GM23338 (cell line): ENCODE results near the gene OR2AJ1. TPM values are rescaled to one million over a fixed set of nuclear protein-coding genes. Genes with fewer than 3 reads are reported as not detected.

ENCODE experiments used
- ATAC-seq: fragments of 200-7000 bp; cut with Tn5 transposase; 3 replicates; pipeline ENCODE4 v1.9.1; 2020
- DNase-seq: peaks from one replicate; pipeline ENCODE4 v3.0.0-alpha.2; 2015; ENCODE audit warnings: low spot score
- H2AFZ ChIP-seq: fragments of 200-600 bp; sonication (generic); 2 replicates; pipeline ENCODE4 v1.8.0; 2016; ENCODE audit warnings: antibody characterized with exemption, mild to moderate bottlenecking, moderate library complexity
- H3F3A ChIP-seq: fragments of 200-600 bp; sonication (generic); replicated peaks from 2 replicates; pipeline ENCODE4 v1.8.0; 2017; ENCODE audit warnings: antibody characterized with exemption, mixed run types, low read depth
- H3K27ac ChIP-seq: fragments of 200-600 bp; sonication (generic); 2 replicates; pipeline ENCODE4 v1.6.1; 2016; ENCODE audit warnings: low read depth
- H3K27me3 ChIP-seq: fragments of 200-600 bp; sonication (generic); 2 replicates; pipeline ENCODE4 v1.8.0; 2016; ENCODE audit warnings: mild to moderate bottlenecking, mixed run types, moderate library complexity; ENCODE audit not compliant: insufficient read depth
- H3K36me3 ChIP-seq: fragments of 200-600 bp; sonication (generic); 2 replicates; pipeline ENCODE4 v1.8.0; 2016; ENCODE audit warnings: mild to moderate bottlenecking; ENCODE audit not compliant: insufficient read depth
- H3K4me1 ChIP-seq: fragments of 200-600 bp; sonication (generic); 2 replicates; pipeline ENCODE4 v1.8.0; 2016; ENCODE audit warnings: mild to moderate bottlenecking, moderate library complexity; ENCODE audit not compliant: insufficient read depth
- H3K4me2 ChIP-seq: fragments of 200-600 bp; sonication (generic); 2 replicates; pipeline ENCODE4 v1.7.1; 2017; ENCODE audit warnings: mixed run types
- H3K4me3 ChIP-seq: fragments of 200-600 bp; sonication (generic); 2 replicates; pipeline ENCODE4 v1.6.1; 2016; ENCODE audit warnings: mixed run types
- H3K79me2 ChIP-seq: fragments of 200-600 bp; sonication (generic); replicated peaks from 2 replicates; pipeline ENCODE4 v1.8.0; 2017; ENCODE audit warnings: mild to moderate bottlenecking; ENCODE audit not compliant: insufficient read depth
- H3K9me2 ChIP-seq: fragments of 200-600 bp; sonication (generic); 2 replicates; pipeline ENCODE4 v1.8.0; 2017; ENCODE audit not compliant: insufficient read depth
- H4K20me1 ChIP-seq: fragments of 200-600 bp; sonication (generic); replicated peaks from 2 replicates; pipeline ENCODE4 v1.8.0; 2017; ENCODE audit warnings: mild to moderate bottlenecking; ENCODE audit not compliant: insufficient read depth
- H3K27ac Mint-ChIP-seq: 2 replicates; pipeline ENCODE4 v1.8.0; 2020; ENCODE audit warnings: inconsistent platforms, mild to moderate bottlenecking, moderate library complexity, mixed read lengths
- H3K27me3 Mint-ChIP-seq: 3 replicates; pipeline ENCODE4 v1.8.0; 2022; ENCODE audit warnings: low read depth, mild to moderate bottlenecking, moderate library complexity, mixed read lengths, inconsistent platforms; ENCODE audit not compliant: insufficient read depth, poor library complexity
- H3K36me3 Mint-ChIP-seq: 3 replicates; pipeline ENCODE4 v1.8.0; 2021; ENCODE audit warnings: low read depth, mild to moderate bottlenecking, inconsistent platforms, moderate library complexity, mixed read lengths
- H3K4me1 Mint-ChIP-seq: 3 replicates; pipeline ENCODE4 v1.8.0; 2020; ENCODE audit warnings: mild to moderate bottlenecking, inconsistent platforms, mixed read lengths
- H3K4me3 Mint-ChIP-seq: 3 replicates; pipeline ENCODE4 v1.8.0; 2021; ENCODE audit warnings: moderate library complexity, mild to moderate bottlenecking, inconsistent platforms, mixed read lengths
- H3K9me3 Mint-ChIP-seq: 3 replicates; pipeline ENCODE4 v1.8.0; 2020; ENCODE audit warnings: moderate library complexity, mild to moderate bottlenecking, inconsistent platforms, mixed read lengths
- CREB1 ChIP-seq: fragments of 250-450 bp; sonication (Bioruptor Pico); IDR thresholded peaks from 2 replicates; pipeline ENCODE4 v1.5.0; 2020; ENCODE audit warnings: low read depth, mild to moderate bottlenecking, moderate library complexity
- EZH2 ChIP-seq: fragments of 200-600 bp; sonication (generic); IDR thresholded peaks from one replicate; pipeline ENCODE4 v1.8.0; 2017; ENCODE audit warnings: antibody characterized with exemption, mild to moderate bottlenecking, low read depth; ENCODE audit not compliant: unreplicated experiment
- EZH2phosphoT487 ChIP-seq: fragments of 200-600 bp; sonication (generic); IDR thresholded peaks from one replicate; pipeline ENCODE4 v1.8.1; 2018; ENCODE audit warnings: antibody characterized with exemption; ENCODE audit not compliant: unreplicated experiment
- JUNB ChIP-seq: IDR thresholded peaks from one replicate; pipeline ENCODE4 v1.6.1; 2016; ENCODE audit warnings: antibody characterized with exemption; ENCODE audit not compliant: unreplicated experiment
- NANOG ChIP-seq: IDR thresholded peaks from 2 replicates; pipeline ENCODE4 v1.6.1; 2016; ENCODE audit warnings: antibody characterized with exemption, borderline replicate concordance
- POLR2AphosphoS5 ChIP-seq: IDR thresholded peaks from 2 replicates; pipeline ENCODE4 v1.6.1; 2016; ENCODE audit warnings: antibody characterized with exemption, low read depth
- ZNF331 ChIP-seq: fragments of 250-450 bp; sonication (Bioruptor Pico); IDR thresholded peaks from 2 replicates; pipeline ENCODE4 v1.5.0; 2020; ENCODE audit warnings: low read depth, mild to moderate bottlenecking, moderate library complexity
- polyA plus RNA-seq: library from polyadenylated mRNA; unstranded; fragments of >200 nt; fragmentation: Nextera tagmentation; extraction: Ambion mirVana; gene quantifications from 2 replicates; pipeline ENCODE4 v1.2.1, GENCODE V29; 2016
- total RNA-seq: library from RNA; depleted of rRNA; stranded (reverse); fragments of >200 nt; shearing (Covaris generic); gene quantifications from 2 replicates; pipeline ENCODE4 v1.2.3, GENCODE V29; 2014
- TF ChIP-seq, protein P1 (sequence below), 2 experiments: fragments of 200-600 bp in 1 of 2; sonication (generic) in 1 of 2; conservative IDR thresholded peaks; 2 replicates each; pipeline versions ENCODE4 v1.5.1 to v1.6.1; 2016 to 2017; ENCODE audit warnings: antibody characterized with exemption in 2 of 2, low read depth in 2 of 2, mild to moderate bottlenecking in 2 of 2, moderate library complexity in 1 of 2
- TF ChIP-seq, protein P2 (sequence below): fragments of 250-450 bp; sonication (Bioruptor Pico); IDR thresholded peaks from 2 replicates; pipeline ENCODE4 v1.5.0; 2020; ENCODE audit warnings: mild to moderate bottlenecking, moderate library complexity
- TF ChIP-seq, protein P3 (sequence below): IDR thresholded peaks from one replicate; pipeline ENCODE4 v1.6.1; 2018; ENCODE audit warnings: antibody characterized with exemption; ENCODE audit not compliant: unreplicated experiment

Gene OR2AJ1
- total and polyA plus RNA-seq, 2 experiments from 2014 or later, result not detected

DNA sequence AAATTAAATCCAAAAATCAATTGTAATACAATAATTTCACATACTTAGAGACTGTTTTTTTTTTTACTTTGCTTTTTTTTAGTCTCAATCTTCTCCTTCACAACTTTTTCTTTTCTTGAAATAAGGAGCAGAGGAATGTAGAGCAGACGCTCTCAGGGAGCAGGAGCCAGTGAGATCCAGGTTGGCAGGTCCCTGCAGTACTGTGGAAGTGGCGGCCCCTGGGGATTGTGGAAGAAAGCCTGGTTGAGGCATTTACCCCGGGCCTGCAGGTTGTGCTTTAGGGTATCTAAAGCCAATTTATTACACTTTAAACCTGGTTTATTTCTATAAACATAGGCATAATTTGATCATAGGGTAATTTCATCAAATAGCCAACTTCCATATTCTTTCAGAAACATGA, 748 bp upstream of the OR2AJ1 start:
- Histone ChIP-seq H3K27ac (no peak overlapping the region), H3K4me3 (no peak overlapping the region), H3K36me3 (no peaks in the 10 kb centered on the region), H3K4me1 (no peaks in the 10 kb centered on the region), H4K20me1 (no peaks in the 10 kb centered on the region), H3K4me2 (no peak overlapping the region), H2AFZ (no peak overlapping the region), H3F3A (no peaks in the 10 kb centered on the region), H3K27me3 (no peaks in the 10 kb centered on the region), H3K9me2 (no peaks in the 10 kb centered on the region), H3K79me2 (no peaks in the 10 kb centered on the region)
- Mint-ChIP-seq H3K27ac (no peak overlapping the region), H3K9me3 (peaks cover 65% of the 10 kb centered on the region), H3K4me1 (no peaks in the 10 kb centered on the region), H3K27me3 (no peaks in the 10 kb centered on the region), H3K4me3 (no peak overlapping the region), H3K36me3 (no peaks in the 10 kb centered on the region)
- peak; percentile 62; the same call in 2 of the 3 replicates for ATAC-seq
- TF ChIP-seq, protein P1, sequence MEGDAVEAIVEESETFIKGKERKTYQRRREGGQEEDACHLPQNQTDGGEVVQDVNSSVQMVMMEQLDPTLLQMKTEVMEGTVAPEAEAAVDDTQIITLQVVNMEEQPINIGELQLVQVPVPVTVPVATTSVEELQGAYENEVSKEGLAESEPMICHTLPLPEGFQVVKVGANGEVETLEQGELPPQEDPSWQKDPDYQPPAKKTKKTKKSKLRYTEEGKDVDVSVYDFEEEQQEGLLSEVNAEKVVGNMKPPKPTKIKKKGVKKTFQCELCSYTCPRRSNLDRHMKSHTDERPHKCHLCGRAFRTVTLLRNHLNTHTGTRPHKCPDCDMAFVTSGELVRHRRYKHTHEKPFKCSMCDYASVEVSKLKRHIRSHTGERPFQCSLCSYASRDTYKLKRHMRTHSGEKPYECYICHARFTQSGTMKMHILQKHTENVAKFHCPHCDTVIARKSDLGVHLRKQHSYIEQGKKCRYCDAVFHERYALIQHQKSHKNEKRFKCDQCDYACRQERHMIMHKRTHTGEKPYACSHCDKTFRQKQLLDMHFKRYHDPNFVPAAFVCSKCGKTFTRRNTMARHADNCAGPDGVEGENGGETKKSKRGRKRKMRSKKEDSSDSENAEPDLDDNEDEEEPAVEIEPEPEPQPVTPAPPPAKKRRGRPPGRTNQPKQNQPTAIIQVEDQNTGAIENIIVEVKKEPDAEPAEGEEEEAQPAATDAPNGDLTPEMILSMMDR (conservative IDR thresholded peaks at IDR 0.05; ENCODE audit: low read depth in 2 of 2), result peak; percentile 32 to 65
- TF ChIP-seq EZH2phosphoT487, result no peak
- DNase-seq, result peak; percentile 57

DNA sequence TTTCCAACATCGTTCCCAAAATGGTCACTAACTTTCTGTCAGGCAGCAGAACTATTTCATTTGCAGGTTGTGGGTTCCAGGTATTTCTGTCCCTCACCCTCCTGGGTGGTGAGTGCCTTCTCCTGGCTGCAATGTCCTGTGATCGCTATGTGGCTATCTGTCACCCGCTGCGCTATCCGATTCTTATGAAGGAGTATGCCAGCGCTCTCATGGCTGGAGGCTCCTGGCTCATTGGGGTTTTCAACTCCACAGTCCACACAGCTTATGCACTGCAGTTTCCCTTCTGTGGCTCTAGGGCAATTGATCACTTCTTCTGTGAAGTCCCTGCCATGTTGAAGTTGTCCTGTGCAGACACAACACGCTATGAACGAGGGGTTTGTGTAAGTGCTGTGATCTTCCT, 9.3 kb downstream of the OR2AJ1 start:
- Histone ChIP-seq H3K27me3 (no peaks in the 10 kb centered on the region), H3K79me2 (no peaks in the 10 kb centered on the region), H3K4me2 (no peak overlapping the region), H3K9me2 (no peaks in the 10 kb centered on the region), H2AFZ (no peak overlapping the region), H3K27ac (no peak overlapping the region), H3F3A (no peaks in the 10 kb centered on the region), H3K4me3 (no peak overlapping the region), H3K36me3 (no peaks in the 10 kb centered on the region), H3K4me1 (no peaks in the 10 kb centered on the region), H4K20me1 (no peaks in the 10 kb centered on the region)
- H3K9me3 Mint-ChIP-seq, result peaks cover 69% of the 10 kb centered on the region
- no peaks in the 10 kb centered on the region for H3K4me1 Mint-ChIP-seq
- DNase-seq (no peak), ATAC-seq (no peak)
- peaks cover 3% of the 10 kb centered on the region for H3K27me3 Mint-ChIP-seq
- no peak overlapping the region for H3K4me3 Mint-ChIP-seq
- TF ChIP-seq EZH2phosphoT487, result no peak
- no peak for TF ChIP-seq NANOG
- TF ChIP-seq, protein P2, sequence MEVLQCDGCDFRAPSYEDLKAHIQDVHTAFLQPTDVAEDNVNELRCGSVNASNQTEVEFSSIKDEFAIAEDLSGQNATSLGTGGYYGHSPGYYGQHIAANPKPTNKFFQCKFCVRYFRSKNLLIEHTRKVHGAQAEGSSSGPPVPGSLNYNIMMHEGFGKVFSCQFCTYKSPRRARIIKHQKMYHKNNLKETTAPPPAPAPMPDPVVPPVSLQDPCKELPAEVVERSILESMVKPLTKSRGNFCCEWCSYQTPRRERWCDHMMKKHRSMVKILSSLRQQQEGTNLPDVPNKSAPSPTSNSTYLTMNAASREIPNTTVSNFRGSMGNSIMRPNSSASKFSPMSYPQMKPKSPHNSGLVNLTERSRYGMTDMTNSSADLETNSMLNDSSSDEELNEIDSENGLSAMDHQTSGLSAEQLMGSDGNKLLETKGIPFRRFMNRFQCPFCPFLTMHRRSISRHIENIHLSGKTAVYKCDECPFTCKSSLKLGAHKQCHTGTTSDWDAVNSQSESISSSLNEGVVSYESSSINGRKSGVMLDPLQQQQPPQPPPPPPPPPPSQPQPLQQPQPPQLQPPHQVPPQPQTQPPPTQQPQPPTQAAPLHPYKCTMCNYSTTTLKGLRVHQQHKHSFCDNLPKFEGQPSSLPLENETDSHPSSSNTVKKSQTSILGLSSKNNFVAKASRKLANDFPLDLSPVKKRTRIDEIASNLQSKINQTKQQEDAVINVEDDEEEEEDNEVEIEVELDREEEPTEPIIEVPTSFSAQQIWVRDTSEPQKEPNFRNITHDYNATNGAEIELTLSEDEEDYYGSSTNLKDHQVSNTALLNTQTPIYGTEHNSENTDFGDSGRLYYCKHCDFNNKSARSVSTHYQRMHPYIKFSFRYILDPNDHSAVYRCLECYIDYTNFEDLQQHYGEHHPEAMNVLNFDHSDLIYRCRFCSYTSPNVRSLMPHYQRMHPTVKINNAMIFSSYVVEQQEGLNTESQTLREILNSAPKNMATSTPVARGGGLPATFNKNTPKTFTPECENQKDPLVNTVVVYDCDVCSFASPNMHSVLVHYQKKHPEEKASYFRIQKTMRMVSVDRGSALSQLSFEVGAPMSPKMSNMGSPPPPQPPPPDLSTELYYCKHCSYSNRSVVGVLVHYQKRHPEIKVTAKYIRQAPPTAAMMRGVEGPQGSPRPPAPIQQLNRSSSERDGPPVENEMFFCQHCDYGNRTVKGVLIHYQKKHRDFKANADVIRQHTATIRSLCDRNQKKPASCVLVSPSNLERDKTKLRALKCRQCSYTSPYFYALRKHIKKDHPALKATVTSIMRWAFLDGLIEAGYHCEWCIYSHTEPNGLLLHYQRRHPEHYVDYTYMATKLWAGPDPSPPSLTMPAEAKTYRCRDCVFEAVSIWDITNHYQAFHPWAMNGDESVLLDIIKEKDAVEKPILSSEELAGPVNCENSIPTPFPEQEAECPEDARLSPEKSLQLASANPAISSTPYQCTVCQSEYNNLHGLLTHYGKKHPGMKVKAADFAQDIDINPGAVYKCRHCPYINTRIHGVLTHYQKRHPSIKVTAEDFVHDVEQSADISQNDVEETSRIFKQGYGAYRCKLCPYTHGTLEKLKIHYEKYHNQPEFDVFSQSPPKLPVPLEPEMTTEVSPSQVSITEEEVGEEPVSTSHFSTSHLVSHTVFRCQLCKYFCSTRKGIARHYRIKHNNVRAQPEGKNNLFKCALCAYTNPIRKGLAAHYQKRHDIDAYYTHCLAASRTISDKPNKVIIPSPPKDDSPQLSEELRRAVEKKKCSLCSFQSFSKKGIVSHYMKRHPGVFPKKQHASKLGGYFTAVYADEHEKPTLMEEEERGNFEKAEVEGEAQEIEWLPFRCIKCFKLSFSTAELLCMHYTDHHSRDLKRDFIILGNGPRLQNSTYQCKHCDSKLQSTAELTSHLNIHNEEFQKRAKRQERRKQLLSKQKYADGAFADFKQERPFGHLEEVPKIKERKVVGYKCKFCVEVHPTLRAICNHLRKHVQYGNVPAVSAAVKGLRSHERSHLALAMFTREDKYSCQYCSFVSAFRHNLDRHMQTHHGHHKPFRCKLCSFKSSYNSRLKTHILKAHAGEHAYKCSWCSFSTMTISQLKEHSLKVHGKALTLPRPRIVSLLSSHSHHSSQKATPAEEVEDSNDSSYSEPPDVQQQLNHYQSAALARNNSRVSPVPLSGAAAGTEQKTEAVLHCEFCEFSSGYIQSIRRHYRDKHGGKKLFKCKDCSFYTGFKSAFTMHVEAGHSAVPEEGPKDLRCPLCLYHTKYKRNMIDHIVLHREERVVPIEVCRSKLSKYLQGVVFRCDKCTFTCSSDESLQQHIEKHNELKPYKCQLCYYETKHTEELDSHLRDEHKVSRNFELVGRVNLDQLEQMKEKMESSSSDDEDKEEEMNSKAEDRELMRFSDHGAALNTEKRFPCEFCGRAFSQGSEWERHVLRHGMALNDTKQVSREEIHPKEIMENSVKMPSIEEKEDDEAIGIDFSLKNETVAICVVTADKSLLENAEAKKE (CRISPR knock-in tag), result no peak
- TF ChIP-seq, protein P3, sequence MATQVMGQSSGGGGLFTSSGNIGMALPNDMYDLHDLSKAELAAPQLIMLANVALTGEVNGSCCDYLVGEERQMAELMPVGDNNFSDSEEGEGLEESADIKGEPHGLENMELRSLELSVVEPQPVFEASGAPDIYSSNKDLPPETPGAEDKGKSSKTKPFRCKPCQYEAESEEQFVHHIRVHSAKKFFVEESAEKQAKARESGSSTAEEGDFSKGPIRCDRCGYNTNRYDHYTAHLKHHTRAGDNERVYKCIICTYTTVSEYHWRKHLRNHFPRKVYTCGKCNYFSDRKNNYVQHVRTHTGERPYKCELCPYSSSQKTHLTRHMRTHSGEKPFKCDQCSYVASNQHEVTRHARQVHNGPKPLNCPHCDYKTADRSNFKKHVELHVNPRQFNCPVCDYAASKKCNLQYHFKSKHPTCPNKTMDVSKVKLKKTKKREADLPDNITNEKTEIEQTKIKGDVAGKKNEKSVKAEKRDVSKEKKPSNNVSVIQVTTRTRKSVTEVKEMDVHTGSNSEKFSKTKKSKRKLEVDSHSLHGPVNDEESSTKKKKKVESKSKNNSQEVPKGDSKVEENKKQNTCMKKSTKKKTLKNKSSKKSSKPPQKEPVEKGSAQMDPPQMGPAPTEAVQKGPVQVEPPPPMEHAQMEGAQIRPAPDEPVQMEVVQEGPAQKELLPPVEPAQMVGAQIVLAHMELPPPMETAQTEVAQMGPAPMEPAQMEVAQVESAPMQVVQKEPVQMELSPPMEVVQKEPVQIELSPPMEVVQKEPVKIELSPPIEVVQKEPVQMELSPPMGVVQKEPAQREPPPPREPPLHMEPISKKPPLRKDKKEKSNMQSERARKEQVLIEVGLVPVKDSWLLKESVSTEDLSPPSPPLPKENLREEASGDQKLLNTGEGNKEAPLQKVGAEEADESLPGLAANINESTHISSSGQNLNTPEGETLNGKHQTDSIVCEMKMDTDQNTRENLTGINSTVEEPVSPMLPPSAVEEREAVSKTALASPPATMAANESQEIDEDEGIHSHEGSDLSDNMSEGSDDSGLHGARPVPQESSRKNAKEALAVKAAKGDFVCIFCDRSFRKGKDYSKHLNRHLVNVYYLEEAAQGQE, result no peak
- no peak for TF ChIP-seq CREB1
- no peak for TF ChIP-seq POLR2AphosphoS5
- TF ChIP-seq JUNB, result no peak
- TF ChIP-seq ZNF331 (CRISPR knock-in tag), result no peak
- TF ChIP-seq EZH2, result no peak
- H3K36me3 Mint-ChIP-seq, result peaks cover 18% of the 10 kb centered on the region
- no peak overlapping the region for H3K27ac Mint-ChIP-seq
